GM19238 (cell line): ENCODE data around the gene DAG1.
"Not testable (repeated sequence)": the region's sequence is repeated elsewhere in the genome, so short reads cannot be mapped to it uniquely, and the experiment has no call there.

Source experiments
- DNase-seq: peaks from one replicate; pipeline ENCODE4 v3.0.0; 2011; ENCODE audit warnings: low spot score; ENCODE audit not compliant: insufficient read length

The DAG1 gene

DNA sequence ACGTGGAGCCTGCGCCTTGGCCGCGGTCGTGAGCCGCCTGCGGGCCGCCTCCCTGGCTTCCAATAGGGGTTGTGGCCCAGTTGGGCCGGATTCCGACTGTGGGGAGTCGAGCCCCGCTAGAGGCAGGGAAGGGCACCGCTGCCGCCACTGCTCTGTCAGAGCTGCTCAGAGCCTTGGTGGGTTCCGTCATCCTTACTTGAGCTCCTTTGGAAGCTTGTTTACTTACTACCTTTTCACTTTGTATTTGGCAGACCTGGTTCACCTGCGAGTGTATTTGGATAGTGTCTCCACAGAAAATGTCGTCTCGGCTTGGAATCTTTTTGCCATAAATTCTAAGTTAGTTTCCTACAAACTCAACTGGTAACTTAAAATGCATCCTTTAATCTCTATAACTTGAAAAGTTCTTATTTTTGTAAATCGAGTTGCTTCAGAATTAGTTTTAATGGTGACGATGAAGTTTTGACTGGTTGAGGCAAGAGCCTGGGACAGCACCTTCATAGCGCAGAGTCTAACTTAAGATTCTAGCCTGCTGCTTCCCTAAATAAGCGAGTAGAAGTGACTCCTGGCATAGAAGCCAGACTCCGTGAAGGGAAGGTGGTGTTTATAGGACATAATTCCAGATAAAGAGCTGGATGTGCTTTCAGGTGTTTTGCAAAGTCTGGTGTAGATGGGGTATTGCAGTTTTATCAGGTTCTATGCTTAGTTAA is 800 bp downstream of the DAG1 start:
- no peak for DNase-seq

DNA sequence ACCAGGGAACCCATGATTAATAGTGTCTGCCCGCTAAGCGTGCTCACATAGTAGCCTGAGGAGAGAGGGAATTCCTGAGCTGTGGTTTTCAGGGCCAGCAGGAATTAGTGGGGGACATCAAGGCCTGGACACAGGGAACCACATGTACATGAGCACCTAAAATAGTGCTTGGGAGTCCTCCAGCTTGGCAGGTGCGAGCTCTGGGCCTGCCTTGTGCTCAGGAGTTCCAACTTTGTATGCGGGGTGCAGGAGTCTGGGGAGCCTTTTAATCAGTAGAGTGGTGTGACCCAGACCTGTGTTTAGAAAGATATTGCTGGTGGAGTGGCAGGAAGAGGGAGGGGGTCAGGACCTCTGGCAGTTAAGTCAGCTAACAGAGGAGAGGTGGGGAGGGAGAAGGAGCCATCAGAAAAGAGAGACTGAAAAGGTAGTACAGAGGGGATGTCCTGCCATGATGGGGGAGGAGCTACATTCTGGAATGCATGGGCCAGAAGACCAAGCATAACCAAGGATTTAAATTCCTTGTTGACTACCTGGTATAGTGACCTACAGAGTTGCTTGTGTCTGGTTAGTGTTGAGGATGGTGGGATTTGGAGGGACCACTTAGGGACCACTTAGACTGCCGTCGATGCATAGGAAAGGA is 1.9 kb downstream of the DAG1 start:
- no peak for DNase-seq

DNA sequence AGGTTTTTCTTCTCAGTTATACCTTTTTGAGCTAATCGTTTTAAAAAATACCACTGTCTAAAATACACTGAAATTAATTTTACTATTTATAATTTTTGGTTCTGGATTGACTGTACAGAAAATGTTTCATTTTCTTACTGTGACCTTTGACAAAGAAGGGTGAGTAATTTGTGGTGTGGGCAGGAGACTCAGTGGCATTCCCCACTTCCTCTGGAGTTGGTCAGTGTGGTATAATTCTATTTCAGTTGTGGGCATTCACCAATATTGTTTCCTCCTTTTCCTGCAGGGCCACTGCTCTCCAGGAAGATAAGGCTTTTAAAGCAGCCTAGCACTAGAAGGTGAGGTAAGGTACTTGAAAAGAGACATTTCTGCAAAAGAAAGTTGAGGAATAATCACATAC is 6.5 kb downstream of the DAG1 start:
- DNase-seq: no peak

DNA sequence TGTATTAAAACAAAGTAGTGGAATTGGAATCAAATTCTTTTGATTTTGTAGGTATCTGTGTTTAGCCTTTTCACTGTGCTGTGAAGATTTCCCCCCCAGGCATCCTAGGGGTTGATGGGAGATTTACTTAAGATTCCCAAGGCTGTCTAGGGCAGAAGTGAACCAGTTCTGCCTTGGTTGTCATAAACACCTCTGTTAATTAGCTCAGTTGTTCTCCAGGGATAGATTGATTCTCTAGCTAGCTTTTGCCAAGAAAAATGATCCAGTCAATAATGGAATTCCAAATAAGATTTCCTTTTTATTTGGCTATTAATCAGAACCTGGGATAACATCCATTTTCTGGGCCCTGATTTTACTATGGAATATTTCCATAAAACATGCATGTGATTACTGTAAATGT is 12.7 kb downstream of the DAG1 start:
- no peak for DNase-seq

DNA sequence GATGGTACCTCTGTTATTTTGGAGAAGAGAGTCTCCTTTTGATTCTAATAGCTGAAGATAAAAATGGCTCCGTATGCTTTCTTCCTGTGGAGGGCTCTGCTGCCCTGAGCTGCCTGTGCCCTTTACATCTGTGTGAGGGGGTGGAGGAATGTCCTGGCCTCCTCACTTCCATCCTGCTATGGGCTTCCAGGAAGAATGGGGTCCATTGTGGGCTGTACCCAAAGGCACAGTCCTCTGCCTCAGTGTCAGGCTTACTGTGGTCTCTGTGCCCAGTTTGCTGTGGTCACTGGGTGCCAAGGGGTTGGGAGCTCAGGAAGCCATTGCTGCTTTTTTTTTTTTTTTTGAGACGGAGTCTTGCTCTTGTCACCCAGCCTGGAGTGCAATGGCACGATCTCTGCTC is 14.4 kb downstream of the DAG1 start:
- no peak for DNase-seq

DNA sequence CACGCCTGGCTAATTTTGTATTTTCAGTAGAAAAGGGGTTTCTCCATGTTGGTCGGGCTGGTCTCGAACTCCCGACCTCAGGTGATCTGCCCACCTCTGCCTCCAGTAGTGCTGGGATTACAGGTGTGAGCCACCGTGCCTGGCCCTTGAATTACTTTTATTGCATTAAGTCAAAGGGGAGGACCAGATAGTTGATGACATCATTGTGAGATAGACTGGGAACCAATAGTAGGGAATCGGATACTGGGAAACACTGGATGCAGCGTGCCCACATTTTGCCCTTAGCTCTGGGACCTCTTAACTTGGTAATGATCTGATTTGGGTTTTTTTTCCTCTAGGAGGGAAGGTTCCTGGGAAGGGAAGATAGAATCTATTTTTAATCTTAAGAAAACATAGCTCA is 19.2 kb downstream of the DAG1 start:
- no peak for DNase-seq

DNA sequence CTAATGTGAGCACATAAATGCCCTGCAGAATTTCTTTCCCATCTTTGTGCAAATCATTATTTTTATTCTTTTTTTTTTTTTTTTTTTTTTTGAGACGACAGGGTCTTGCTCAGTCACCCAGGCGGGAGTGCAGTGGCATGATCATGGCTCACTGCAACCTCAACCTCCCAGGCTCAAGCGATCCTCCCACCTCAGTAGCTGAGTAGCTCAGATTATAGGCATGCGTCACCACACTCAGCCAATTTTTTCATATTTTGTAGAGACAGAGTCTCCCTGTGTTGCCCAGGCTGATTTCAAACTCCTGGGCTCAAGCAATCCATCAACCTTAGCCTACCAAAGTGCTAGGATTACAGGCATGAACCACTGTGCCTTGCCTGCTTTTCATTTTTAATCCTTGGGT is 22.9 kb downstream of the DAG1 start:
- DNase-seq: no peak

DNA sequence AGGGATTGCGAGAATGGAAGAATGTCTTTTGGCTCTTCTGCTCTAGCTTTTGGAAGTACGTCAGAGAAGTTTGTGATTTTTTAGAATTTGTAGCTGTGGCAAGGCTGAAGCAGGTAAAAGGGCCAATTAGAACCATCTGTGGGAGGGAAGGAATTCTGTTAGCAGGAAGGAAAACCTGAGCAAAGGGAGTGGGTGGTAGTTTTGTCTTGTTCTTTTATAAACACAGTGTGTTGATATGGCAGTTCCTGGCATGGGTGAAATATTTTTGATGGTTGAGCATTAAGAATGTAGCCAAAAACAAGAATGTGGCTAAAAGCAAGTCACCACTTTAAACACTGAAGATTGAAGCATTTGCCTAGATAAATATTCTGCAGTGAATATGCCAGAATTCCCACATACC is 23.8 kb downstream of the DAG1 start:
- no peak for DNase-seq

DNA sequence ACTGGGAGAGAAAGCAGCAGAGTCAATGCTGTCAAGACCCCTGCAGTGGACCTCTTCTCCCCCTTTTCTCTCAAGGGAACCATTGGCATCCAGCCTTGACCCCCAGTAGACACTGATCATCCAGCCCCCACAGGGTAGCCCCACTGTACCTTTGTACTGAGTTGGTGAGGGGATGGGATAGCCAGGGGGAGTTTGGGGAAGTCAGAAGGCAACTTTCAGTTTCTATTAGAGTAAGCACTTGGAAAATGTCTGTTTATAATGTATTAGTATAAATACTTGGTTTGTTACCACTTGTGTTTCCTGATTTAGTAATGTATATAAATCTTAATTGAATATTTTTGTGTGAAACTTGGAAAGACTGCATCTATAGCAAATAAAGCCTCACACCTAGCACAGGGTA is 25.0 kb downstream of the DAG1 start:
- DNase-seq: no peak

DNA sequence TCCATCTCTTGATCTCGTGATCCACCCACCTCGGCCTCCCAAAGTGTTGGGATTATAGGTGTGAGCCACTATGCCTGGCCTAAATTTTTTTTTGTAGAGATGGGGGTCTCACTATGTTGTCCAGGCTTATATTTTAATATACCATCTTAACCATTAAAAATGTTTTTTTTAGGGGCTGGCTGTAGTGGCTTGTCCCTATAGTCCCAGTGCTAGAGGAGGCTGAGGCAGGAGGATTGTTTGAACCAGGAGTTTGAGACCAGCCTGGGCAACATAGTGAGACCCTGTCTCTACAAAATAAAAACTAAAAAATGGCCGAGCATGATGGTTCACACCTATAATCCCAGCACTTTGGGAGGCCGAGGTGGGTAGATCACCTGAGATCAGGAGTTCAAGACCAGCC is 26.8 kb downstream of the DAG1 start:
- DNase-seq: not testable (repeated sequence)

DNA sequence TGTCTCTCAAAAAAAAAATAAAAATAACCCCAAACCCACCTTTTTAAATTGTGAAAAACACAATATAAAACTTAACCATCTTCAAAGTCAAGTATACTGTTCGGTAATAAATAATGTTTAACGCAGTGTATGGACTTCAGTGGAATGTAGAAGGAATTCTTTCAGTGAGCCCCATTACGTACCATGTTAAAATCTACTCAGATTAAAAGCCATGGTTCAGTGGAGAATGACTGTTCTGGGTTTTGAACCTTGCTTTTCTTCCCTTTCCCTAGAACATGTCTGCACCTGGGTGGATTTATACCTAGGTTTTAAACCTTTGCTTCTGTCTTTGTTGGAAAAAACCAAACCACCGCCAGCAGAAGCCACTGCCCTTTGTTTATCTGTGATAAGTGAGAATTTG is 27.5 kb downstream of the DAG1 start:
- no peak for DNase-seq

DNA sequence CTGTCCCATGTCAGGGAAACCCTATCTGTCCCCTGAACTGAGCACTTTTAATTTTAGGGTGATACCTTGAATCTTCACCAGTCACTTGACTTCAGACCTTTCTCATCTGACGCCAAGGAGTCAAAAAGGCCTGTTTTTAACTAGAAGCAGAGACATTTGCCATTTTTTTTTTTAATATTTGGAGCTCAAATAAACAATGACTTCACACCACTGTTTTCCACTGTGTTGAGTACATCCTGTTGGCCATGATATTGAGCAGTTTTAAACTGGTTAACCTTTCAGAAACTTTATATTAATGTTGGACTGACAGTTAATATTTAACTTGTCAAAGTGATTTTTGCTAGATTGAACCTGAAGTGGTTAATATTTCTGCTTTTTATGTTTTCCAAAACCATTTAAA is 28.2 kb downstream of the DAG1 start:
- DNase-seq: no peak

DNA sequence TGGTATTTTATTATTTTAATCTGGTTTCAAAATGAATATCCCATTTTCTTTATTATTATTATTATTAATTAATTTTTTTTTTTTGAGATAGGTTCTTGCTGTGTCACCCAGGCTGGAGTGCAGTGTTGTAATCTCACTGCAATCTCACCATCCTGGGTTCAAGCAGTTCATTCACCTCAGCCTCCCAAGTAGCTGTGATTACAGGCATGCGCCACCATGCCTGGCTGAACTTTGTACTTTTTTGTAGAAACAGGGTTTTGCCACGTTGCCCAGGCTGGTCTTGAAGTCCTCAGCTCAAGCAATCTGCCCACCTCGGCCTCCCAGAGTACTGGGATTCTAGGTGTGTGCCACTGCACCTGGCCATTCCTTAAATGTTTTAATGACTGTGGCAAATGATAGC is 28.6 kb downstream of the DAG1 start:
- DNase-seq: no peak

DNA sequence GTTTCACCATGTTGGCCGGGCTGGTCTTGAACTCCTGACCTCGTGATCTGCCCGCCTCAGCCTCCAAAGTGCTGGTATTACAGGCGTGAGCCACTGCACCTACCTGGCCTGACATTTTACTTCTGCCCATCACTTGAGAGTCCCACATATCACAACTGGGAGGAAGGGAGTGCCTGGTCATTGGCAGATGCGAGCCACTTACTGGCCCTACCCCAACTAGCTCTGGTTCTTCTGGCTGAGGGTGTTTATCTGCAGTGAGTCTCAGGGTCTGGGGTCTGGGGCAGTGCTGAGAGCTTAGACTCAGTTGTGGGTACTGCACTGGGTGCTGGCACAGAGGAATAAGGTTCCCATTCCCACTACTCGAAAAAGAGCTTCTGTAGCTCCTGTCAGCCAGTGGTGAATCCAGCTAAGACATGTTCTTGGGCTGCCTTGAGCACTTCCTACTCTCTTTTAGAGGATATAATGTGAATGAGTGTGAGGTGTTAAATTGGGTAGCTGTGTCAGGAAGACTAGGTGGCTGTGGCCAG is 30.2 kb downstream of the DAG1 start:
- DNase-seq: no peak

DNA sequence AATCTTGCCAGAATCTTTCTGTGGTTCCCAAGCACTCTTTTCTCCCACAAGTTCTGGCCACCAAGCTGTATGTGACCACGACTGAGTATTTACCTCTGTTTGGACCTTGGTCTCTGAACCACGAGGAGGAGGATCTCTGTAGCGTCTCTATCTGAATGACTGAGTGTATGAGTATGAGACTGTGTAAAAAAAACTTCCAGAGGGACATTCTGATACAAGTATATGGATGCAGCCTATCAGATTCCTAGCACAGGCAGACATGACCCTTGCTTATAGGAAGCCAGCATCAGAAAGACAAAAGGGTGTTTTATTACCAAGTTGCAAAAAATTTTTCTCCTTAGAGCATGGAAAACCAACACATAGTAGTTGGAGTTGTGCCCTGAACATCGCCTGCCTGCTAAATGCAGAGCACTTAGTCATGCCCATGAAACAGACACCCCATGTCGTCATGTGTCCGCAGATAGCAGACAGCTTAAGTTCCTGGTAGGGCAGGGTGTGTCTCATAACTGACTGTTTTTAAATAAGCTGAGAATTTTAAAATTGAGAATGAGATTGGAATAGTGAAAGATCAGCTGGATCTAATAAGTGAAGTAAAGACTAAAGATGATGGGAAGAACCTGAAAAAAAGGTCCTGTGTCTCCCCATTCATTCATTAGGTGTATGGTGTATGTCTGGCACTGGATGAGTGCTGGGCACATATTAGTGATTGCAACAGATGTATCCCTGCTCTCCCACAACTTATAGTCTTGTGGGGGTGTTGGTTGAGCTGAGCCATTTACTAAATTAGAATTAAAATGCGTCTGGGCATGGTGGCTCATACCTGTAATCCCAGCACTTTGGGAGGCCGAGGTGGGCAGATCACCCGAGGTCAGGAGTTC is 30.9 kb downstream of the DAG1 start:
- DNase-seq: no peak

DNA sequence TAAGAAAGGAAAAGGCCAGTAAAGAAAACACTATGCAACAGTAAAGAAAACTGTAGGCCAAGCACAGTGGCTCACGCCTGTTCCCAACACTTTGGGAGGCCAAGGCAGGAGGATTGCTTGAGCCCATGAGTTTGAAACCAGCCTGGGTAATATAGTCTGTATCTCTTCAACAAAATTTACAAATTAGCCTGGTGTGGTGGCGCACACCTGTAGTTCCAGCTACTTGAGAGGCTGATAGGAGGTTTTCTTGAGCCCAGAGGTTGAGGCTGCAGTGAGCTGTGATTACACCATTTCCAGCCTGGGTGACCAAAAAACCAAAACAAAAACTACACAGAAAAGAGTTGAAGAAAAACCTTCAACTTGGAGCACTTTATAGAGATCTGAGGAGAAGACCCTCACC is 31.8 kb downstream of the DAG1 start:
- DNase-seq: no peak

DNA sequence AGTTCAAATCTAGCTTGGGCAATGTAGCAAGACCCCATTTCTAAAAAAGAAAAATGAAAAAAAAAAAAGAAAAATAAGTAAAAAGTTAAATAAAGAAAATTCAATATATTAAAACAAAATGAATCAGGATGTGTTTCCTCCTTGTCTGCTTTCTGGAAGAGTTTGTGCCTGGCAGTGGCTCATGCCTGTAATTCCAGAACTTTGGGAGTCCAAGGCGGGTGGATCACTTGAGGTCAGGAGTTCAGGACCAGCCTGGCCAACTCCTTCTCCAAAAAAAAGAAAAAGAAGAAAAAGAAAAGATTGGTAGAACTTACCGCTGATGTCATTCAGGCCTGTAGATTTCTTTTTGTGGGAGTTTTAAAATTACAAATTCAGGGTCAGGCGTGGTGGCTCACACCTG is 36.8 kb downstream of the DAG1 start:
- no peak for DNase-seq

DNA sequence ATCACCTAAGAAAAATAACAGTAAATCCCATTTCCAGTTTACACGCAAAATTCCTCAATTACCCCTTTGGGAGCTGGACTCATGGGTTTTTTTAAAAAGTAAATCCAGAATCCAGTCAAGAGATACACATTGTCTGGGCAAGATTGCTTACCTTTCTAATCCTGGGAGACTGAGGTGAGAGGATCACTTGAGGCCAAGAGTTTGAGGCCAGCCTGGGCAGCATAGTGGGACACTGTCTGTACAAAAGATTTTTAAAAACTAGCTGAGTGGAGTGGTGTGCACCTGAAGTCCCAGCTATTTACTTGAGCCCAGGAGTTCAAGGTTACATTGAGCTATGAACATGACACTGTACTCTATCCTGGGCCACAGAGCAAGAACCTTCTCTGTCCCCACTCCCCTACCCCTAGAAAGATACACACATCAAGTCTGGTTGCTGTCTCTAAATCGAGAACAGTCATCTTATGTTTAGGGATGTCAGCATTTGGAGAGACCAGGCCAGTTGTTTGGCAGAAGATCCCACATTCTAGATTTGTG is 39.0 kb downstream of the DAG1 start:
- DNase-seq: no peak

DNA sequence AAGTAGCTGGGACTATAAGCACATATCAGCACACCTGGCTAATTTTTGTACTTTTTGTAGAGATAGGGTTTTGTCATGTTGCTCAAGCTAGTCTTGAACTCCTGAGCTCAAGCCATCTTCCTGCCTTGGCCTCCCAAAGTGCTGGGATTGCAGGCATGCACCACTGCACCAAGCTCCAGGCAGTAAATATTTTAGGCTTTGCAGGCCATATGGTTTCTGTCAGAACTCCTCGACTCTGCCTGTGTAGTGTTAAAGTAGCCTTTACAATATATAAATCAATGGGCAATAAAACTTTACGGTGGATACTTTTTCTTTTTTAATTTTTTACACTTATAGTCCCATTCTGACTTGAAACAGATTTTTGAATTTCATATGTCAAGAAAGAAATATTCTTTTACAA is 41.6 kb downstream of the DAG1 start:
- no peak for DNase-seq

DNA sequence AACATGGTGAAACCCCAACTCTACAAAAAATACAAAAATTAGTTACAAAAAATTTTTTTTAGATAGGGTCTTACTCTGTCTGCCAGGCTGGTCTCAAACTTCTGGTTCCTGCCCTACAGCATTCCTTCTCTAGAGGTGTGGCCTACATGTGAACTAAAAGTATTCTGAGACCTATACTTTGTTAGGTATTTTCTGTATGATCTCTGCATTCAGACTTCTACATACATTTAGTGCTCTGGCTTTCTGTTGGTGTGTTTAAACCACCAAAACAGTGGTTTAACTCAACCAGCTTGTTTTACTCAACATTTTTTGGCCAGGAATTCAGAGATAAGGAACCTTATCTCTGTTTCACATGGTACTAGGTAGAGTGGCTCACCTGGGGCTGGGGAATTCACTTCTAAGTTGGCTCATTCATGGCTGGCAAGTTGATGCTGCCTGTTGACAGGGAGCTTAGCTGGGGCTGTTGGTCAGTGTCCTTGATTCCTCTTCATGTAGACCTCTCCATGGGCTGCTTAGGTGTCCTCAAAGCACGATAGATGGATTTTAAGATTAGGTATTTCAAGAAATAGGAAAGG is 42.8 kb downstream of the DAG1 start:
- DNase-seq: no peak

DNA sequence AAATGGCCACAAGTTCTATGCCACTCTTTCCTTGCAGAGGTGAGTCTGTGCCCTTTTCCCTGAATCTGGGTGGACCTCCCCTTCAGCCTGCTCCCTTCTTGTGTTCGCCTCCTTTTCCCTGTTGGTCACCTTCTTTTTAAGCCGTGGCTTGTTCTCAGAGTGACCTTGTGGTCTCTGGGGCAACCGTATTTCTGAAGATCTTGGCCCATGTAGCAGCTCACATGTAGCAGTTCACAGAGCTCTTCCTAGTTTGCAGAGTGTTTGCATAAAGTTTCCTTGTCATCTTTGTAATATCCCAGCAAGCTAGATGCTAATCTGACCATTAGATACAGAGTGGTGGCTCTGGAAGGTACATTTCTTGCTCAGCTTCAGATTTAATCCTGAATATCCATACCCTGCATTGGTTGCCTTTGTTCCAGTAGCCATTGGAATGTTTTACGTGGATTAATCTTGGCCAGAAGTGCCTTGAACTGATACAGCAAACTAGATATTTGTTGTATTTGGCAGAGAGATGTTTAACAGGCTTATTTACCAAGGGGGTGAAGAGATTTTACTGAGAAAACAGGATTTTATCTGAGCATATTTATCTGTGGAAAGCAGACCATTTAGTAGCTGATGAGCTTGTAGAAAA is 43.5 kb downstream of the DAG1 start:
- DNase-seq: no peak
